Spleen (tissue), 11 donors: Measurements from ENCODE around the gene FAM3B. TPM values are rescaled to one million over a fixed set of nuclear protein-coding genes. Genes with fewer than 3 reads are reported as not detected.

Source experiments
- DNase-seq: peaks from one replicate; pipeline ENCODE4 v3.0.0-alpha.2; 2020
- H3K27ac ChIP-seq, 8 donors: fragments of 200-600 bp; sonication (generic) in 7 of 8; 1 replicate in 4 of 8; 2 replicates in 4 of 8; pipeline versions ENCODE4 v1.5.0 to v1.8.0; 2016 to 2021; ENCODE audit warnings: inconsistent platforms in 4 of 8, mild to moderate bottlenecking in 4 of 8, moderate library complexity in 1 of 8
- H3K27me3 ChIP-seq, 7 donors: fragments of 200-600 bp; sonication (generic) in 6 of 7; replicated peaks in 1 of 7; 1 replicate in 4 of 7; 2 replicates in 3 of 7; pipeline versions ENCODE4 v1.5.0 to v1.8.0; 2016 to 2021; ENCODE audit warnings: inconsistent platforms in 3 of 7, mild to moderate bottlenecking in 1 of 7
- H3K36me3 ChIP-seq, 6 donors: fragments of 200-600 bp; sonication (generic) in 5 of 6; 1 replicate in 4 of 6; 2 replicates in 2 of 6; pipeline versions ENCODE4 v1.5.0 to v1.8.0; 2016 to 2021; ENCODE audit warnings: inconsistent platforms in 2 of 6
- H3K4me1 ChIP-seq, 6 donors: fragments of 200-600 bp; sonication (generic) in 5 of 6; 1 replicate in 3 of 6; 2 replicates in 3 of 6; pipeline versions ENCODE4 v1.5.0 to v1.8.0; 2016 to 2021; ENCODE audit warnings: inconsistent platforms in 3 of 6
- H3K4me3 ChIP-seq, 8 donors: fragments of 200-600 bp; sonication (generic) in 7 of 8; 1 replicate in 4 of 8; 2 replicates in 4 of 8; pipeline versions ENCODE4 v1.5.0 to v1.8.0; 2016 to 2021; ENCODE audit warnings: inconsistent platforms in 4 of 8, mild to moderate bottlenecking in 4 of 8, moderate library complexity in 2 of 8
- H3K9me3 ChIP-seq, 8 donors: fragments of 200-600 bp; sonication (generic) in 7 of 8; 1 replicate in 4 of 8; 2 replicates in 4 of 8; pipeline versions ENCODE4 v1.5.0 to v1.8.0; 2016 to 2021; ENCODE audit warnings: inconsistent platforms in 4 of 8
- POLR2A ChIP-seq, 3 donors: fragments of 450-650 bp; IDR thresholded peaks; one replicate each; pipeline ENCODE4 v1.5.1; 2017; ENCODE audit warnings: antibody characterized with exemption in 3 of 3, mild to moderate bottlenecking in 1 of 3
- POLR2AphosphoS5 ChIP-seq, 3 donors: sonication (generic); formaldehyde crosslinking; IDR thresholded peaks; one replicate each; pipeline ENCODE4 v1.5.1; 2017; ENCODE audit warnings: antibody characterized with exemption in 3 of 3
- WGBS, 5 donors: extraction: QIAGEN DNeasy Blood & Tissue Kit in 3 of 5; methylation state at CpG; one replicate each; pipeline versions ENCODE4 v1.1.5 to v1.1.7; 2013 to 2018; 5-methylcytosine and 5-hydroxymethylcytosine counted together
- intact Hi-C: fragments of 100-400 bp; cut with DNase I; formaldehyde crosslinking; loops from one replicate; pipeline ENCODE4 v1.15.0; 2023; ENCODE audit warnings: low total_unique reads
- polyA plus RNA-seq, 3 donors: library from polyadenylated mRNA; stranded (reverse); fragments of 200-250 nt; gene quantifications; one replicate each; pipeline ENCODE4 v1.2.1, GENCODE V29; 2013
- total RNA-seq, 7 donors: library from RNA; depleted of rRNA in 3 of 7; stranded (reverse); fragments of >200 nt in 3 of 7; fragmentation: NEBNext Ultra II Directional in 4 of 7; extraction: Animal tissue kit (Norgen Biotek cat#: 25700) in 4 of 7; gene quantifications; one replicate each; pipeline versions ENCODE4 v1.1.0 to v1.2.1, GENCODE V29; 2016 to 2021
- TF ChIP-seq, protein P1 (sequence below), 11 experiments: fragments of 200-600 bp in 7 of 11; fragments of 450-650 bp in 4 of 11; sonication (generic) in 4 of 11; IDR thresholded peaks in 8 of 11; conservative IDR thresholded peaks in 3 of 11; 1 replicate in 7 of 11; 2 replicates in 4 of 11; pipeline versions ENCODE4 v1.4.0 to v1.8.0; 2016 to 2021; ENCODE audit warnings: antibody characterized with exemption in 11 of 11, inconsistent platforms in 4 of 11, mild to moderate bottlenecking in 1 of 11
- donor health status: healthy with polysubstance abuse.
- donor health status: DM: no; HTN: no; CAD: no; lungs with moderate emphysema.
- donor health status: DM: no; HTN: no; CAD: no.
- donor health status: Bipolar disorder and iron deficiency.
- donor health status: healthy.
- donor health status: DM: no; HTN: no; CAD: no.
- donor health status: DM: yes; HTN: yes; CAD: no.

The FAM3B gene
- total and polyA plus RNA-seq, 10 donors = 0.77 to 1.9 (median 1.3) TPM; not detected in 3

DNA sequence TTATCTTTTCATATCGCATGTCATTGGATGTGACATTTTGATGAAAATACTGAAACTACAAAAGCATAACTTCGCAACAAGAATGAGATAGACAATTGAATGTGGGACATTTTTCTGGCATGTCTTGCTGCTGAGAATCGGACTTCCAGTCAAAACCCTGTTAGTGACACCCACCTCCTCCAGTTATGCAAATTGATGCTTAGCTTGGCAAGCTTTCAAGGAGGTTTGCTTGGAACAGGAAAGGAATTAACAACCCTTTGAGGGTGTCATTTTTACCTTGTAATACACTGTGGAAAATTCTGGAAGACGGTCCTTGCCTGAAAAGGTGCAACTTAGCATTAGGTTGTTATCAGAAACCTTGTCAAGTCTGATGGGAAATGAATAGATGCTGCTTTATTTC is 38.8 kb upstream of the FAM3B start:
- peaks cover 0 to 7% (median 5%) of the 10 kb centered on the region in 8 donors for H3K9me3 ChIP-seq
- 73 to 86% (median 81%) methylated on average over 4 of the region's 4 CpGs for WGBS, 5 donors
- TF ChIP-seq POLR2A (IDR thresholded peaks at IDR 0.05) (no peak), POLR2AphosphoS5 (IDR thresholded peaks at IDR 0.05) (no peak)
- TF ChIP-seq, protein P1, sequence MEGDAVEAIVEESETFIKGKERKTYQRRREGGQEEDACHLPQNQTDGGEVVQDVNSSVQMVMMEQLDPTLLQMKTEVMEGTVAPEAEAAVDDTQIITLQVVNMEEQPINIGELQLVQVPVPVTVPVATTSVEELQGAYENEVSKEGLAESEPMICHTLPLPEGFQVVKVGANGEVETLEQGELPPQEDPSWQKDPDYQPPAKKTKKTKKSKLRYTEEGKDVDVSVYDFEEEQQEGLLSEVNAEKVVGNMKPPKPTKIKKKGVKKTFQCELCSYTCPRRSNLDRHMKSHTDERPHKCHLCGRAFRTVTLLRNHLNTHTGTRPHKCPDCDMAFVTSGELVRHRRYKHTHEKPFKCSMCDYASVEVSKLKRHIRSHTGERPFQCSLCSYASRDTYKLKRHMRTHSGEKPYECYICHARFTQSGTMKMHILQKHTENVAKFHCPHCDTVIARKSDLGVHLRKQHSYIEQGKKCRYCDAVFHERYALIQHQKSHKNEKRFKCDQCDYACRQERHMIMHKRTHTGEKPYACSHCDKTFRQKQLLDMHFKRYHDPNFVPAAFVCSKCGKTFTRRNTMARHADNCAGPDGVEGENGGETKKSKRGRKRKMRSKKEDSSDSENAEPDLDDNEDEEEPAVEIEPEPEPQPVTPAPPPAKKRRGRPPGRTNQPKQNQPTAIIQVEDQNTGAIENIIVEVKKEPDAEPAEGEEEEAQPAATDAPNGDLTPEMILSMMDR (IDR thresholded peaks at IDR 0.05 in 8 of 11, conservative IDR thresholded peaks at IDR 0.05 in 3 of 11) = no peak
- no peak overlapping the region for H3K4me3 ChIP-seq
- no peaks in the 10 kb centered on the region for H3K27me3 ChIP-seq
- H3K36me3 ChIP-seq = peaks cover 0 to 42% (median 11%) of the 10 kb centered on the region in 6 donors
- no peak overlapping the region for H3K27ac ChIP-seq
- DNase-seq = no peak
- intact Hi-C loops = no loop called here
- H3K4me1 ChIP-seq = no peaks in the 10 kb centered on the region

DNA sequence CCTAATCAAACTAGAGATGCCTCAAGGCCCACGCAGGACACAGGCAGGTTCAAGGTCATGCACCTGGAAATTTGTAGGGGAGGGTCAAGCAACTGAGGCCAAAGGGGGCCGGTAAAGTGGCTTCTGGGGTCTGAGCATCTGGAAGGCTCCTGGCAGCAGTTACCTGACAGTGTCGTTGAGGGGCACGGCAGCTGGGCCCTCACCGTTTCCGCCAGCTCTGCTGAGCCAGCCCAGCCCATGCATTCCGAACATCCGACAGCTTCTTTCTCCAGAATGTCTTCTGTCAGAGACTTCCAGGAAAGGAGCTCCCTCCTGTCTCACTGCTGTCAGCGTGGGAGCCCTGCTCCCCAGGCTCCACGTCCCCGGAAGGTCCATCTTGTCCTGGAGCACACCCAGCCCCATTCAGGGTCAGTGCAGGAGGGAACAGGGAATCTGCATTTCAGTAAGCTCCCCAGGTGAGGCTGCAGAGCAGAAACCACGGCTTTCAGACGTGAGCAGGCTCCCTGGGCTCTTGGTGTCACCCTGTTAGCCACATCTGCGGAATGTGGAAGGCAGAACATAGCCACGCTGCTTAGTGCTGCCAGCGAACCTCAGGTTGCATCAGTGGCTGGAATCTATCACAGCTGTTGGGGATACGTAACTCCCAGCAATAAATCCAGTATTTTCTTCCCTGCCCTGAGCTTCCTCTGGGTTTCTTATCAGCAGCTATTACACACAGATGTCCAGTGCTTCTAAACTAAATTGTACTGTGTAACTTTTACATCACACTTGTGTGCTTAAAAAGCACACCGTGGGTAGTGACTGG is 36.3 kb upstream of the FAM3B start:
- TF ChIP-seq, protein P1 (IDR thresholded peaks at IDR 0.05 in 8 of 11, conservative IDR thresholded peaks at IDR 0.05 in 3 of 11) = no peak
- TF ChIP-seq POLR2A (IDR thresholded peaks at IDR 0.05) = no peak
- no peak for TF ChIP-seq POLR2AphosphoS5 (IDR thresholded peaks at IDR 0.05)
- Histone ChIP-seq H3K9me3 (no peaks in the 10 kb centered on the region), H3K36me3 (peaks cover 0 to 20% (median 9%) of the 10 kb centered on the region in 6 donors), H3K4me3 (no peak overlapping the region), H3K4me1 (peaks cover 0 to 9% (median 0%) of the 10 kb centered on the region in 6 donors), H3K27ac (no peak overlapping the region), H3K27me3 (no peaks in the 10 kb centered on the region)
- intact Hi-C loops = loop anchor here (5.0 kb wide), 1 partner anchor 182 kb away; no protein-coding TSS in a partner anchor
- WGBS, 5 donors = 65 to 84% (median 75%) methylated on average over 18 of the region's 18 CpGs
- no peak for DNase-seq

DNA sequence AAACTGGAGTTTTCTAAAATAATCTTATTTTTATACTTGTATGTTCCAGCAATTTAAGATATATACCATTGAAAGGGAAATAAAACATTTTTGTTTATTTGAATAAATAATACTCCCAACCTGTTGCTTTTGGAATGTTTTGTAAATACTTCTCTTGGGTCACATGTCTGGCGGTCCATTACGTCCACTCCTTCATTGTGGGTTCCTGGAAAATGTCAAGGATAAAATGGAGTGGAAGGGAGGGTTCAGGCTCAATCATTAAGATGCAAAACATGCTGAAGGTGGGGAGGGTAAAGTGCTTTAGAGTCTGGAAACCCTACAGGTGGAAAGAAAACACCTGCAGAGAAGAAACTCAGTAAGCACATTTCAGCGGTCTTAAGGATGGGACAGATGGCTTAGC is 34.2 kb upstream of the FAM3B start:
- Histone ChIP-seq H3K27ac (no peak overlapping the region), H3K27me3 (no peaks in the 10 kb centered on the region), H3K4me1 (peaks cover 0 to 9% (median 0%) of the 10 kb centered on the region in 6 donors), H3K36me3 (no peaks in the 10 kb centered on the region), H3K4me3 (no peak overlapping the region), H3K9me3 (no peaks in the 10 kb centered on the region)
- intact Hi-C loops = loop anchor here (5.0 kb wide), 1 partner anchor 180 kb away; no protein-coding TSS in a partner anchor
- 44 to 62% (median 59%) methylated on average over 3 of the region's 3 CpGs for WGBS, 5 donors
- TF ChIP-seq POLR2A (IDR thresholded peaks at IDR 0.05) = no peak
- TF ChIP-seq, protein P1 (IDR thresholded peaks at IDR 0.05 in 8 of 11, conservative IDR thresholded peaks at IDR 0.05 in 3 of 11) = no peak
- TF ChIP-seq POLR2AphosphoS5 (IDR thresholded peaks at IDR 0.05) = no peak
- DNase-seq = no peak

DNA sequence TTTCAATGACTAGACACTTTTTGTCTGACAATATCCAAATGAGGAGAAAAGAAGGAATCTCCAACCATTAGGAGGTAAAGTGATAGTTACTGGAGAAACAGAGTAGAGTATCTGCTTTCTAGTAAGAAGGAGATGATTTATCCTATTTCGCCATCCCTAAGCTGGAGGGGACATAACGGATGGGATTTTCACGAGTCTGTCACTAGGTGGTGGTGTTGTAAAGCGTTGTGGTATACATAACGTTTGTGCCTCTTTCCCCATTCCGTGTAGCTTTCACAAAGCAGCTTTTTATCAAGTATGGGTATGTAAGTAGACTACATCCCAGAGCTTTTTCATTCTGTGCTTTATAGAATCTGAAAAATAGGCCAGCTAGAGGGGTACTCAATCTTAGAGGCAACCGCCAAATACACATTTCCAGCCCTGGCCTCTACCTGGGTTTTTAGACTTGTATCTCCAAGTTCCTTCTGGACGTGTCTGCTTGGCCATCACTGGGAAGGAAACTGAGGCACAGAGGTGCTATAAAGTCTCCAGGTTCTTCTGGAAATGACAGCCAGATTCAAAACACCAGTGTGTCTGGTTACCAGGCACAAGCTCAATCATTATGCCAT is 33.3 kb upstream of the FAM3B start:
- intact Hi-C loops = loop anchor here (5.0 kb wide), 1 partner anchor 179 kb away; no protein-coding TSS in a partner anchor
- TF ChIP-seq, protein P1 (IDR thresholded peaks at IDR 0.05 in 8 of 11, conservative IDR thresholded peaks at IDR 0.05 in 3 of 11) = peak; percentile 64 to 90 (median 80)
- TF ChIP-seq POLR2AphosphoS5 (IDR thresholded peaks at IDR 0.05) = peak in 1 of 3 donors; percentile 23
- no peak for TF ChIP-seq POLR2A (IDR thresholded peaks at IDR 0.05)
- Histone ChIP-seq H3K4me1 (peaks cover 0 to 9% (median 0%) of the 10 kb centered on the region in 6 donors), H3K27ac (no peak overlapping the region), H3K9me3 (no peaks in the 10 kb centered on the region), H3K36me3 (no peaks in the 10 kb centered on the region), H3K27me3 (no peaks in the 10 kb centered on the region), H3K4me3 (no peak overlapping the region)
- no peak for DNase-seq
- WGBS, 5 donors = 17 to 22% (median 20%) methylated on average over 8 of the region's 8 CpGs
